Left lobe of liver (tissue), 2 donors: Measurements from ENCODE around the gene BRD1. TPM values are rescaled to one million over a fixed set of nuclear protein-coding genes. Genes with fewer than 3 reads are reported as not detected.
A peak's percentile ranks its signal among the peaks of the same experiment; 100 is the strongest.
"Not testable (repeated sequence)": the region's sequence is repeated elsewhere in the genome, so short reads cannot be mapped to it uniquely, and the experiment has no call there.

Source experiments
- ATAC-seq: fragments of 200-7000 bp; cut with Tn5 transposase; one replicate; pipeline ENCODE4 v1.9.1; 2020; ENCODE audit warnings: mild to moderate bottlenecking, moderate library complexity
- DNase-seq: peaks from one replicate; pipeline ENCODE4 v3.0.0-alpha.2; 2020; ENCODE audit warnings: low spot score
- total RNA-seq: library from RNA; stranded (reverse); gene quantifications from one replicate; pipeline ENCODE4 v1.2.1, GENCODE V29; 2021
- donor health status: DM: no; HTN: no; CAD: no; lungs with moderate emphysema.
- donor health status: DM: no; HTN: yes; CAD: no.

The BRD1 gene
- total RNA-seq, 1 donor from 2014 or later, result 17.9 TPM

- DNase-seq, result no peak
- ATAC-seq, result peak; percentile 19
Observed at GRCh38 chr22:49827271-49827852, 311 bp downstream of the BRD1 start.

- peak; percentile 67 for ATAC-seq
- DNase-seq, result peak; percentile 62
Observed at GRCh38 chr22:49826603-49827270, 936 bp downstream of the BRD1 start.

DNA sequence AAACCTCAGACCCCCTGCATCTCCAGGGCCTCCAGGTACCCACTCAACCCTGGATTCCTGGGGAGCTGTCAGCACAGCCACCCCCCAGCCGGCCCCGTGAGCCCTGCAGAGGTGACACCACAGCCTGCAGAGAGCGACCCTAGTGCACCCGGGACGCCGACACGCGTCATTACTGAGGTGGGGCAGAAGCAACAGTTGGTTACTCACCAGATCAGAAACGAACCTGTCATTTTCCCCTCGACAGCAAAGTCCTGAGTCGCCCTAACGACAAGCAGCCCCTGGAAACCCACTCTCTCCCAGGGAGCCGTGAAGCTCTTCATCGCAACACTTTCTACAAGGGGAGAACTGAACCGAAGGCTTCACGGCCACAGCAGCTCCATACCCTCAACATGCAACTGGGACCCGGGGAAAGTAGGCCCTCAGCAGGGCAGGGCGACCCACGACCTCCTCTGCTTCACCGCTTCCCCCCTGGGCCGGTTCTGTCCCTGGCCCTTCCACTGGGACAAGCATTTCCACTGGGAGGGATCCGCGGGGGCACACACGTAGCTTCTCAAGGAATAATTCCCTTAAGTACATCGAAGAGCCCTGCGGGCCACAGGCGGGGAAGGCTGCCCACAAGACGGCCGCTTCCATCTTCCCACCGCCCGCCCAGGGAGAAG is 1.6 kb downstream of the BRD1 start:
- DNase-seq (no peak), ATAC-seq (peak; percentile 17)

GRCh38 chr22:49825436-49825835 is 2.2 kb downstream of the BRD1 start:
- no peak for ATAC-seq
- DNase-seq, result no peak

- DNase-seq (no peak), ATAC-seq (no peak)
Observed at GRCh38 chr22:49824936-49825335, 2.7 kb downstream of the BRD1 start.

DNA sequence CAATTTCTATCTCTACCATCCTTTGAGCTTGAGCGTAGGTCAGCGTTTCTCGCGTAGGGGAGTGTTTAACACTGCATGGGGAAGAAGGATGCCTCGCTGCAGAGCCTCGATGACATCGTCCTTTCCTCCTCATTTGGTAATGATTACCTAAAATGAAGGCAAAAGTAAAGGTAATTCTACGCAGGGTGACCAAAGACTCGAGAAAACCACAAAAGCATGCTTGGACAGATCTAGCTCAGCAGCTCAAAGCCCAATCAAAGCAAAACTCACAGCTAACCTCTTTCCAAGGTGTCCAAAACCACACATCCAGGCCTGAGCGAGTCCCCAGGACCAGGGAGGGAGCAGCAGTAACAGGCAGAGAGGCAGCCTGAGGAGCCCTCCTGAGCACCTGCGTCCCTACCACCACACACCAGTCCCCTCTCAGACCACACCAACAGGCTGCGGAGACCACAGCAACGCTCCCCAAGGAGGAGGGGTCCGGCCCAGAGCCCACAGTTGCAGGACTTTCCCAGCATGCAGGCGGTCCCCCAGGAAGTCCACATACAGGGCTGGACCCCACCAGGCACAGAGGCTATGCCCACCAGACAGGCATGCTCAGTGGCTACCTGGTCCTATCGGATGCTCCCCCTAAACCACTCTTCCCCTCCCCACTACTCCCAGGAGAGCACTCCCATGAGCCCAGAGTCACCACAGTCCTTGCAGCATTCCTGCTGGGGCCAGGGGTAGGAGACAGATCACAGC is 3.3 kb downstream of the BRD1 start:
- ATAC-seq (no peak), DNase-seq (no peak)

GRCh38 chr22:49823289-49824045 is 4.2 kb downstream of the BRD1 start:
- DNase-seq (no peak), ATAC-seq (no peak)

GRCh38 chr22:49821741-49822140 is 5.9 kb downstream of the BRD1 start:
- not testable (repeated sequence) for DNase-seq, ATAC-seq

DNA sequence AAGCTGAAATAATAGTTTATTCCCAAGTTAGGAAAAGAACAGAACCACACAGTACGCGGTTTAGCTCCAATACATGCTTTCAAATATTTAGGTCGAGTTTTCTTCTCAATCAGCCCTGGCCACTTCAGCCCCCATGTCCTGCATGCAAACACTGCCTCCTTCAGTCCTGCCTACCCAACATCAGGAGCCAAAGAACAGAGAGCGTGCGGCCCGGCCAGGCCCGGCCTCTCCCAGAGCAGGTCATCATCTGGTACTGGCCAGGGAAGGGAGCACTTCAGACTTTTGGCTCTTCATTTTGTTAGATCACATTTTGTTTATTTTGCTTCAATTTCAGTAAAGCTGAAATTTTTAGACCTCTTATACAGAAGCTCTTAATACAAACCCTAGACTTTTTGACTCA is 6.7 kb downstream of the BRD1 start:
- ATAC-seq (peak; percentile 89), DNase-seq (peak; percentile 65)

GRCh38 chr22:49817359-49817758 is 10.3 kb downstream of the BRD1 start:
- no peak for DNase-seq
- ATAC-seq, result no peak

DNA sequence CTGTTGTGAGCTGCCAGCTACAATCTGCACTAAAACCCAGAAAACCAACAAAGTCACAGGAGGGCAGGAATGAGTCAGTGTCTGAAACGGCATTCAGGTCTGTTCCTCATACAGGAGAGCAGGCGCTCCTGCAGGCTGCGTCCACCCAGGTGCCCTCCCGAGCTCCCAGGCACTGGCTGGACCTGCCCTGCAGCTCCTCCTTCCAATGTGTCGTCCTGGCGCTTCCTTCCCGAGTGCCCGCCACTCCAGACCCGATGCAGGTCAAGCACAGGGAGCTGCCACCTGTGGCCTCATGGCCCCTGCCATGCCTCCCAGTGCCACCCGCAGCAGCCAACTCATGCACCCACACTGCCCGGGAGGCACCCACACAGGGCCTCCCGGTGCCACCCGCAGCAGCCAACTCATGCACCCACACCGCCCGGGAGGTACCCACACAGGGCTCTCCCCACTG is 12.0 kb downstream of the BRD1 start:
- ATAC-seq (no peak), DNase-seq (no peak)

GRCh38 chr22:49814856-49815255 is 12.8 kb downstream of the BRD1 start:
- no peak for DNase-seq
- no peak for ATAC-seq

DNA sequence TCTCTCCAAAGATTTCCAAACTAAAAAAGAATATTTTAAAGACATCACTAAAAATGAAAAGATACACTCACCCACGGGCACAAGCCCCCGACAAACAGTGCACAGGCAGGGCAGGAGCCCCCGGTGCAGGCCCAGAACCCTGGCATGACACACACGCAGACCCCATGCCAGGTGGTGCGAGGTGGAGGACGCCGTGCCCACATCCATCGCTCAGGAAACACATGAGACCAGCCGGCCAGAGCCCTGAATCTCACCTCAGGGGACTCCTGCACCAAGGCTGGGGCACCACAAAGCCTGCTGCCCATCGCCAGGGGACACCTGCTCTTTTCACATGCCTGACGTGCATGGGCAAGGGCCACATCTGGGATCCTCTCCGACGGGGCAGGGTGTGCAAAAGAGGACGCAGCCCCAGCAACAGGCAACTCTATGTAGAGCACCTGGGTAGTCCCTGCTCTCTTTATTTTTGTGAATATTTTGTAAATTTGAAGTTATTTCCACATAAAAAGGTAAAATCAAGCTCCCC is 13.4 kb downstream of the BRD1 start:
- DNase-seq (no peak), ATAC-seq (no peak)

- ATAC-seq (peak; percentile 63), DNase-seq (peak; percentile 62)
Observed at GRCh38 chr22:49812838-49813237, 14.8 kb downstream of the BRD1 start.

DNA sequence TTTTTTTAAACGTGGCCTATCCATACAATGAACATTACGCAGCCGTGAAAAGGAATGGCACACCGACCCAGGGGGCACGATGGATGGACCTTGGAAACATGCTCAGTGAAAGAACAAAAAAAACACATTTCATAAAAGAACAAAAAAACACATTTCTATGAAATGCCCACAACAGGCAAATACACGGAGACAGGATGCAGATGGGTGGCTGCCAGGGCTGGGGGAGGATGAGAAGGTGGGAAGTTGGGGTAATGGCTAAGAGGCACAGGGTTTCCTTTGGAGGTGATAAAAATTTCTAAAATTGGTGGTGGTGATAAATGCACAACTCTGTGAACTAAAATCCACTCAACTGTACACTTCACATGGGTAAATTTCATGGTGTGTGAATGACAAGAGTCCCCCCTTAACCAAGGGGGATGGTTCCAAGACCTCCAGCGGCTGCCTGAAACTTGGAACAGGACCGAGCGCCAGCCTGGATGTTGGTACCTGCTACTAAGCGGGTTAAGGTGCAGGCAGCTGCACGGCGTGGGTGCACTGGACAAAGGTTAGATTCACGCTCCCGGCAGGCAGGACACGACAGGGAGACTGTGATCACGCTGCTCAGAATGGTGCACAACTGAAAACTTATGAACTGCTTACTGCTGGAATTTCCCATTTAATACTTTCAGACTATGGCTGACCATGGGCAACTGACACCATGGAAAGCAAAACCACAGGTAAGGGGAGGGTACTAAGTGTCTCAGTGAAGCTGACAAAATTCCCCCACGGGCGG is 16.5 kb downstream of the BRD1 start:
- ATAC-seq (peak; percentile 94), DNase-seq (peak; percentile 84)

GRCh38 chr22:49810363-49811019 is 17.2 kb downstream of the BRD1 start:
- no peak for DNase-seq
- ATAC-seq, result no peak

GRCh38 chr22:49807780-49808708 is 19.6 kb downstream of the BRD1 start:
- ATAC-seq (no peak), DNase-seq (no peak)

- DNase-seq (no peak), ATAC-seq (no peak)
Observed at GRCh38 chr22:49807129-49807528, 20.5 kb downstream of the BRD1 start.
